Prostate gland (tissue), 2 donors: ENCODE measurements around the gene HOXD13.

Source experiments
- POLR2A ChIP-seq: fragments of 450-650 bp; IDR thresholded peaks from one replicate; pipeline ENCODE4 v1.6.1; 2016; ENCODE audit warnings: antibody characterized with exemption, mild to moderate bottlenecking
- TF ChIP-seq, protein P1 (sequence below), 4 experiments: fragments of 200-600 bp in 2 of 4; fragments of 450-650 bp in 2 of 4; sonication (generic) in 2 of 4; IDR thresholded peaks; 1 replicate in 3 of 4; 2 replicates in 1 of 4; pipeline ENCODE4 v1.5.1; 2016 to 2019; ENCODE audit warnings: antibody characterized with exemption in 4 of 4, mild to moderate bottlenecking in 2 of 4, moderate library complexity in 2 of 4

GRCh38 chr2:176130957-176131847, 38.7 kb downstream of the HOXD13 start:
- TF ChIP-seq POLR2A: no peak
- TF ChIP-seq, protein P1, sequence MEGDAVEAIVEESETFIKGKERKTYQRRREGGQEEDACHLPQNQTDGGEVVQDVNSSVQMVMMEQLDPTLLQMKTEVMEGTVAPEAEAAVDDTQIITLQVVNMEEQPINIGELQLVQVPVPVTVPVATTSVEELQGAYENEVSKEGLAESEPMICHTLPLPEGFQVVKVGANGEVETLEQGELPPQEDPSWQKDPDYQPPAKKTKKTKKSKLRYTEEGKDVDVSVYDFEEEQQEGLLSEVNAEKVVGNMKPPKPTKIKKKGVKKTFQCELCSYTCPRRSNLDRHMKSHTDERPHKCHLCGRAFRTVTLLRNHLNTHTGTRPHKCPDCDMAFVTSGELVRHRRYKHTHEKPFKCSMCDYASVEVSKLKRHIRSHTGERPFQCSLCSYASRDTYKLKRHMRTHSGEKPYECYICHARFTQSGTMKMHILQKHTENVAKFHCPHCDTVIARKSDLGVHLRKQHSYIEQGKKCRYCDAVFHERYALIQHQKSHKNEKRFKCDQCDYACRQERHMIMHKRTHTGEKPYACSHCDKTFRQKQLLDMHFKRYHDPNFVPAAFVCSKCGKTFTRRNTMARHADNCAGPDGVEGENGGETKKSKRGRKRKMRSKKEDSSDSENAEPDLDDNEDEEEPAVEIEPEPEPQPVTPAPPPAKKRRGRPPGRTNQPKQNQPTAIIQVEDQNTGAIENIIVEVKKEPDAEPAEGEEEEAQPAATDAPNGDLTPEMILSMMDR (IDR thresholded peaks at IDR 0.05): no peak
